Ovary (tissue), 9 donors: ENCODE measurements around the gene SIL1. TPM values are rescaled to one million over a fixed set of nuclear protein-coding genes. Genes with fewer than 3 reads are reported as not detected.

Source experiments
- DNase-seq, 5 donors: peaks; one replicate each; pipeline ENCODE4 v3.0.0-alpha.2; 2019 to 2020
- H3K27ac ChIP-seq, 2 donors: fragments of 200-600 bp; one replicate each; pipeline versions ENCODE4 v1.5.1 to v1.8.0; 2019 to 2022
- H3K27me3 ChIP-seq: fragments of 200-600 bp; one replicate; pipeline ENCODE4 v1.8.0; 2022
- H3K36me3 ChIP-seq: fragments of 200-600 bp; sonication (generic); one replicate; pipeline ENCODE4 v1.5.1; 2019
- H3K4me1 ChIP-seq: one replicate; pipeline ENCODE4 v1.8.1; 2013; ENCODE audit warnings: mild to moderate bottlenecking, moderate library complexity; ENCODE audit not compliant: insufficient read depth
- H3K4me3 ChIP-seq: fragments of 200-600 bp; sonication (generic); one replicate; pipeline ENCODE4 v1.5.1; 2017
- H3K9me3 ChIP-seq, 2 donors: fragments of 200-600 bp in 1 of 2; sonication (generic) in 1 of 2; one replicate each; pipeline versions ENCODE4 v1.5.1 to v1.8.1; 2013 to 2019; ENCODE audit warnings: mild to moderate bottlenecking in 1 of 2, moderate library complexity in 1 of 2
- EP300 ChIP-seq: sonication (generic); formaldehyde crosslinking; IDR thresholded peaks from one replicate; pipeline ENCODE4 v1.6.1; 2017; ENCODE audit warnings: antibody characterized with exemption
- POLR2A ChIP-seq: fragments of 450-650 bp; IDR thresholded peaks from one replicate; pipeline ENCODE4 v1.6.1; 2017; ENCODE audit warnings: antibody characterized with exemption, mild to moderate bottlenecking, moderate library complexity
- WGBS, 3 donors: extraction: QIAGEN DNeasy Blood & Tissue Kit in 1 of 3; methylation state at CpG; one replicate each; pipeline versions ENCODE4 v1.1.5 to v1.1.7; 2013 to 2017; 5-methylcytosine and 5-hydroxymethylcytosine counted together
- intact Hi-C, 4 donors: fragments of 100-400 bp; cut with DNase I; formaldehyde crosslinking; loops; one replicate each; pipeline versions ENCODE4 v1.11.0 to v1.15.1; 2022 to 2023
- polyA plus RNA-seq, 2 donors: library from polyadenylated mRNA; stranded (reverse); fragments of 200-250 nt in 1 of 2; fragments of 350-450 nt in 1 of 2; fragmentation: Illumina TruSeq in 1 of 2; extraction: RNeasy Lipid Tissue Mini Kit (QIAGEN cat#74804) in 1 of 2; gene quantifications; one replicate each; pipeline ENCODE4 v1.2.3, GENCODE V29; 2013 to 2014
- total RNA-seq, 7 donors: library from RNA; depleted of rRNA in 2 of 7; stranded (reverse); fragments of >200 nt in 2 of 7; fragmentation: NEBNext Ultra II Directional in 3 of 7; extraction: Animal tissue kit (Norgen Biotek cat#: 25700) in 3 of 7; gene quantifications; one replicate each; pipeline versions ENCODE4 v1.1.0 to v1.2.4, GENCODE V29; 2016 to 2023
- TF ChIP-seq, protein P1 (sequence below), 3 donors: fragments of 450-650 bp in 2 of 3; fragments of 200-600 bp in 1 of 3; IDR thresholded peaks; one replicate each; pipeline versions ENCODE4 v1.5.1 to v1.8.0; 2016 to 2022; ENCODE audit warnings: antibody characterized with exemption in 3 of 3, mild to moderate bottlenecking in 1 of 3
- donor health status: DM: no; HTN: no; CAD: no; lungs with moderate emphysema.
- donor health status: DM: no; HTN: no; CAD: no.
- donor health status: Bipolar disorder and iron deficiency.
- donor health status: DM: yes; HTN: yes; CAD: no.
- donor health status: DM: no; HTN: no; CAD: no.
- donor health status: DM: yes; HTN: yes; CAD: no.

Gene SIL1
- total and polyA plus RNA-seq, 9 donors, result 15.7 to 93.0 (median 34.9) TPM

DNA sequence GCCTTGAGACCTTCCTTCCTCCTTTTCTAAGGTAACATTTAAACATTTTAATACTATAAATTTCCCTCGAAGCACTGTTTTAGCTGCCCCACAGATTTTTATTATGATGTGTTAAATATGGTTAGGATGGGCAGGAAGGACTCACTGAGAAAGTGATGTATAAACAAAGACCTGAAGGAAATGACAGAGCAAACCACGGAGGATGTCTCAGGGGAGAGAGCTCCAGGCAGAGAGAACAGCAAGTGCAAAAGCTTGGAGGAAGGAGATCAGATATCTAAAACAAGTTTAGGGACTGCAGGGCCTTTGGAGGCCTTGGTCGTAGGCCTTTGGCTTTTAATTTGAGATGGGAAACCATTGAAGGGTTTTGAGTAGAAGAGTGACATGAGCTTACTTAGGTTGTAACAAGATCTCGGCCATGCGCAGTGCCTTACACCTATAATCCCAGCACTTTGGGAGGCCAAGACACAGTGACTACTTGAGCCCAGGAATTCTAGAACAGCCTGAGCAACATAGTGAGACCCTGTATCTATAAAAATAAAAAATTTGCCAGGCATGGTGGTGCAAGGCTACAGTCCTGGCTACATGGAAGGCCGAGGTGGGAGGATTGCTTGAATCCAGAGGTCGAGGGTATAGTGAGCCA is 287.5 kb downstream of the SIL1 start:
- H3K36me3 ChIP-seq, result no peaks in the 10 kb centered on the region

DNA sequence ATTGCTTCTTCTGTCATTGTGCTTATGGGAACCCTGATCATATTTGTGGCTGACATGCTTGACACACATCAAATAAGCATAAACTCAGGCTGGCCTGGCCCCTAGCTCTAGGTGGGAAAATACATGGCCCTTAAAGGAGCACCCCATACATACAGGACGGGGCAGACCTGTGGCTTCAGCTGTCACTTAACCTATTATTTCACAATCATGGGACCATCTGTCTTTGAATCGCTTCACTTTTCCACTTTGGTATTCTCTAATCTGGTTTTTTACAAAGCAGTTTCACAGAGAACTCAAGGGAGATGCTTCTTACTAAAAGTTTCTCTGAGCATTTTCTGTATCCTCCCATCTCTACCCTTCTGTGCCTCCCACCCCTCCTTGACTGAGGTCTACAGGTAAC is 288.4 kb downstream of the SIL1 start:
- Histone ChIP-seq H3K9me3 (no peaks in the 10 kb centered on the region), H3K36me3 (no peaks in the 10 kb centered on the region), H3K27me3 (no peaks in the 10 kb centered on the region), H3K27ac (no peak overlapping the region), H3K4me3 (no peak overlapping the region), H3K4me1 (no peaks in the 10 kb centered on the region)
- WGBS, 3 donors, result 98 to 100% (median 100%) methylated on average over 2 of the region's 2 CpGs
- DNase-seq, result no peak
- intact Hi-C loops, result no loop called here
- TF ChIP-seq, protein P1, sequence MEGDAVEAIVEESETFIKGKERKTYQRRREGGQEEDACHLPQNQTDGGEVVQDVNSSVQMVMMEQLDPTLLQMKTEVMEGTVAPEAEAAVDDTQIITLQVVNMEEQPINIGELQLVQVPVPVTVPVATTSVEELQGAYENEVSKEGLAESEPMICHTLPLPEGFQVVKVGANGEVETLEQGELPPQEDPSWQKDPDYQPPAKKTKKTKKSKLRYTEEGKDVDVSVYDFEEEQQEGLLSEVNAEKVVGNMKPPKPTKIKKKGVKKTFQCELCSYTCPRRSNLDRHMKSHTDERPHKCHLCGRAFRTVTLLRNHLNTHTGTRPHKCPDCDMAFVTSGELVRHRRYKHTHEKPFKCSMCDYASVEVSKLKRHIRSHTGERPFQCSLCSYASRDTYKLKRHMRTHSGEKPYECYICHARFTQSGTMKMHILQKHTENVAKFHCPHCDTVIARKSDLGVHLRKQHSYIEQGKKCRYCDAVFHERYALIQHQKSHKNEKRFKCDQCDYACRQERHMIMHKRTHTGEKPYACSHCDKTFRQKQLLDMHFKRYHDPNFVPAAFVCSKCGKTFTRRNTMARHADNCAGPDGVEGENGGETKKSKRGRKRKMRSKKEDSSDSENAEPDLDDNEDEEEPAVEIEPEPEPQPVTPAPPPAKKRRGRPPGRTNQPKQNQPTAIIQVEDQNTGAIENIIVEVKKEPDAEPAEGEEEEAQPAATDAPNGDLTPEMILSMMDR (IDR thresholded peaks at IDR 0.05), result no peak
- TF ChIP-seq EP300 (no peak), POLR2A (no peak)

More for the DNA sequence above, 287.5 kb downstream of the SIL1 start:
- no peaks in the 10 kb centered on the region for H3K27me3 ChIP-seq
- DNase-seq, result no peak
- WGBS, 3 donors, result 93 to 95% (median 95%) methylated on average over 7 of the region's 7 CpGs
- TF ChIP-seq EP300, result no peak
- TF ChIP-seq POLR2A, result no peak
- TF ChIP-seq, protein P1 (IDR thresholded peaks at IDR 0.05), result no peak
- no peak overlapping the region for H3K4me3 ChIP-seq
- H3K27ac ChIP-seq, result no peak overlapping the region
- H3K4me1 ChIP-seq, result no peaks in the 10 kb centered on the region
- no peaks in the 10 kb centered on the region for H3K9me3 ChIP-seq
- intact Hi-C loops, result no loop called here

DNA sequence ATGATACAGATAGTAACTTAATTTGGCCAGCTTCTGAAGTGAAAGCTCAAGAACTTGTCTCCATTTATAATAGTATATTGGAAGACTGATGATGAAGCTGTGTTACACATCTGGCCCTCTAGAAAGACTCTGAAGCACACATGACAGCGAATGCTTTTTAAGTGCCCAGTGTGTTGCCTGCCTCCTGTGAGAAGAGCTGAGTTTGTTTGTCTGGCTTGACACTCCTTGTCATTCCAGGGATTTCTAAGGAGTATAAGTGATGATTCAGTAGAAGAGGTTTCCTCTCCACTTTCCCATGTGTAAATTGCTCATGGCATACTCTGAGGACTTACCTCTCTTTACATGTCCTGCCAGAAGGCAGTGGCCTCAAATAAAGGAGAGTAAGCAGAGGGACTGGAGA is 292.6 kb downstream of the SIL1 start:
- 85 to 95% (median 86%) methylated on average over 1 of the region's 1 CpG for WGBS, 3 donors

DNA sequence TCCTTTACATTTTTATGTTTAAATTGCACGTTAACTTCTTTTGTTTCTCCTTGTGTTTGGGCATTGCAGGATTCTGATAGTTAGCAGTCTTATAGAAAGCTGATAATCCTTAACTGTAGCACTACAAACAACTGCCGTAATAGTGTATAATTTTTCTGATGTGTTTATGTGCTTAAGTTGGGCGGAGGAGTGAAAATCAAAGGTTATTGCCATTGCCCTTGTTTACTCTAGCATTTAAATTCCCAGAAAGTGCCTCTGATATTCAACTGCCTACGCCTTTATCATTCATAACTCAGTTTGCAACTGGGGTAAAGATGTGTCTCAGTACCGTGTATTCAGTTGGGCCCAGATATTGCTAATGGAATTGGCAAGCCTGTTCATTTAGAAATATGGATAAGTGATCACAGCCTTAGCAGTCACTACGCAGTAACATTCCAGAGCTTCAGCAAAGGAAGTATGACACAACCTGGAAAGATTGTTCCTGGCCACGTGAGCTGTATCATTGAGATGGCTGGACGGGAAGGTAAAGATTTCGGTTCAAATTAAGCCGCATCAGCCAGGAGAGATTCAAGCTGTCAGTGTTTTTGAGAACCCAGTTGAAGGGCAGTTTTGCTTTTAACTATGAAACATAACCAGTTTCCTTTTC is 294.9 kb downstream of the SIL1 start:
- no peak overlapping the region for H3K27ac ChIP-seq
- H3K27me3 ChIP-seq, result no peaks in the 10 kb centered on the region
- no peaks in the 10 kb centered on the region for H3K36me3 ChIP-seq
- DNase-seq, result no peak
- no peaks in the 10 kb centered on the region for H3K9me3 ChIP-seq
- H3K4me1 ChIP-seq, result no peaks in the 10 kb centered on the region
- 60 to 73% (median 70%) methylated on average over 10 of the region's 10 CpGs for WGBS, 3 donors
- intact Hi-C loops, result no loop called here
- TF ChIP-seq POLR2A (no peak), EP300 (no peak)
- TF ChIP-seq, protein P1 (IDR thresholded peaks at IDR 0.05), result no peak
- no peak overlapping the region for H3K4me3 ChIP-seq

More for the DNA sequence above, 292.6 kb downstream of the SIL1 start:
- no peaks in the 10 kb centered on the region for H3K27me3 ChIP-seq
- H3K9me3 ChIP-seq, result no peaks in the 10 kb centered on the region
- no peak for DNase-seq
- no peak overlapping the region for H3K4me3 ChIP-seq
- H3K36me3 ChIP-seq, result no peaks in the 10 kb centered on the region
- TF ChIP-seq EP300 (no peak), POLR2A (no peak)
- TF ChIP-seq, protein P1 (IDR thresholded peaks at IDR 0.05), result no peak
- no peaks in the 10 kb centered on the region for H3K4me1 ChIP-seq
- intact Hi-C loops, result no loop called here
- no peak overlapping the region for H3K27ac ChIP-seq
